HEK293T (cell line): Measurements from ENCODE around the gene CCDC149.

ENCODE experiments used
- CTCF ChIA-PET: fragments of 350-600 bp; formaldehyde crosslinking; extraction: SDS; loops from one replicate; lab custom pipeline; 2021; ENCODE audit warnings: antibody characterized with exemption, inconsistent platforms; lab: Yijun Ruan, JAX
- POLR2A ChIA-PET: fragments of 350-600 bp; formaldehyde crosslinking; extraction: SDS; loops from one replicate; lab custom pipeline; 2020; ENCODE audit warnings: antibody characterized with exemption, inconsistent platforms; lab: Yijun Ruan, JAX
- DNase-seq: peaks from one replicate; pipeline ENCODE4 v3.0.0; 2012; ENCODE audit warnings: mixed read lengths; ENCODE audit errors: extremely low spot score
- ARNT ChIP-seq: fragments of 450-650 bp; IDR thresholded peaks from 2 replicates; pipeline ENCODE4 v1.6.1; 2017; ENCODE audit warnings: mild to moderate bottlenecking
- BHLHE40 ChIP-seq: fragments of 450-650 bp; IDR thresholded peaks from 2 replicates; pipeline ENCODE4 v1.6.1; 2016; ENCODE audit warnings: mild to moderate bottlenecking, moderate library complexity, borderline replicate concordance
- CTBP1 ChIP-seq: fragments of 450-650 bp; IDR thresholded peaks from 2 replicates; pipeline ENCODE4 v1.6.1; 2016; ENCODE audit warnings: borderline replicate concordance
- ELF4 ChIP-seq: fragments of 450-650 bp; IDR thresholded peaks from 2 replicates; pipeline ENCODE4 v1.6.1; 2017; ENCODE audit warnings: antibody characterized with exemption
- FOXA1 ChIP-seq: fragments of 450-650 bp; IDR thresholded peaks from 2 replicates; pipeline ENCODE4 v1.6.1; 2016; ENCODE audit warnings: mild to moderate bottlenecking
- FOXK2 ChIP-seq: fragments of 450-650 bp; IDR thresholded peaks from 2 replicates; pipeline ENCODE4 v1.6.1; 2016; ENCODE audit warnings: mild to moderate bottlenecking
- FOXM1 ChIP-seq: fragments of 450-650 bp; IDR thresholded peaks from 2 replicates; pipeline ENCODE4 v1.6.1; 2017; ENCODE audit warnings: mild to moderate bottlenecking, borderline replicate concordance
- HDGF ChIP-seq: fragments of 450-650 bp; IDR thresholded peaks from 2 replicates; pipeline ENCODE4 v1.6.1; 2017; ENCODE audit warnings: antibody characterized with exemption, borderline replicate concordance
- L3MBTL2 ChIP-seq: fragments of 450-650 bp; conservative IDR thresholded peaks from 2 replicates; pipeline ENCODE4 v1.6.1; 2016; ENCODE audit warnings: mild to moderate bottlenecking
- LEF1 ChIP-seq: fragments of 450-650 bp; IDR thresholded peaks from 2 replicates; pipeline ENCODE4 v1.6.1; 2017; ENCODE audit warnings: mild to moderate bottlenecking, borderline replicate concordance
- NFRKB ChIP-seq: fragments of 450-650 bp; IDR thresholded peaks from 2 replicates; pipeline ENCODE4 v1.6.1; 2016; ENCODE audit warnings: mild to moderate bottlenecking, moderate library complexity
- SP1 ChIP-seq: fragments of 450-650 bp; IDR thresholded peaks from 2 replicates; pipeline ENCODE4 v1.6.1; 2017
- SUZ12 ChIP-seq: fragments of 450-650 bp; IDR thresholded peaks from 2 replicates; pipeline ENCODE4 v1.6.1; 2016; ENCODE audit warnings: mild to moderate bottlenecking
- TARDBP ChIP-seq: fragments of 450-650 bp; IDR thresholded peaks from 2 replicates; pipeline ENCODE4 v1.6.1; 2016
- ZNF384 ChIP-seq: fragments of 450-650 bp; IDR thresholded peaks from 2 replicates; pipeline ENCODE4 v1.6.1; 2016
- TF ChIP-seq, protein P1 (sequence below): fragments of 450-650 bp; IDR thresholded peaks from 2 replicates; pipeline ENCODE4 v1.6.1; 2016

CCDC149 gene

GRCh38 chr4:24840826-24841543 lies 71.9 kb downstream of the CCDC149 start:
- CTCF ChIA-PET = interaction anchor here (0.9 kb wide), 1 partner anchor 472 kb away, joined by 3 read pairs; the partner anchor contains the start of gene ZCCHC4
- DNase-seq = no peak
- POLR2A ChIA-PET = no interaction called here
- TF ChIP-seq FOXA1 = no peak
- TF ChIP-seq CTBP1 = no peak
- no peak for TF ChIP-seq FOXM1
- TF ChIP-seq FOXK2 = no peak
- no peak for TF ChIP-seq ZNF384
- TF ChIP-seq BHLHE40 = no peak
- TF ChIP-seq NFRKB = no peak
- no peak for TF ChIP-seq SUZ12
- no peak for TF ChIP-seq HDGF
- TF ChIP-seq TARDBP = no peak
- TF ChIP-seq ELF4 = no peak
- TF ChIP-seq LEF1 = no peak
- TF ChIP-seq, protein P1, sequence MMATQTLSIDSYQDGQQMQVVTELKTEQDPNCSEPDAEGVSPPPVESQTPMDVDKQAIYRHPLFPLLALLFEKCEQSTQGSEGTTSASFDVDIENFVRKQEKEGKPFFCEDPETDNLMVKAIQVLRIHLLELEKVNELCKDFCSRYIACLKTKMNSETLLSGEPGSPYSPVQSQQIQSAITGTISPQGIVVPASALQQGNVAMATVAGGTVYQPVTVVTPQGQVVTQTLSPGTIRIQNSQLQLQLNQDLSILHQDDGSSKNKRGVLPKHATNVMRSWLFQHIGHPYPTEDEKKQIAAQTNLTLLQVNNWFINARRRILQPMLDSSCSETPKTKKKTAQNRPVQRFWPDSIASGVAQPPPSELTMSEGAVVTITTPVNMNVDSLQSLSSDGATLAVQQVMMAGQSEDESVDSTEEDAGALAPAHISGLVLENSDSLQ = no peak
- no peak for TF ChIP-seq L3MBTL2
- no peak for TF ChIP-seq ARNT
- no peak for TF ChIP-seq SP1

GRCh38 chr4:24840362-24840761 lies 72.5 kb downstream of the CCDC149 start:
- ChIA-PET CTCF (no interaction called here), POLR2A (no interaction called here)
- no peak for DNase-seq
- no peak for TF ChIP-seq BHLHE40
- no peak for TF ChIP-seq ARNT
- no peak for TF ChIP-seq LEF1

DNA sequence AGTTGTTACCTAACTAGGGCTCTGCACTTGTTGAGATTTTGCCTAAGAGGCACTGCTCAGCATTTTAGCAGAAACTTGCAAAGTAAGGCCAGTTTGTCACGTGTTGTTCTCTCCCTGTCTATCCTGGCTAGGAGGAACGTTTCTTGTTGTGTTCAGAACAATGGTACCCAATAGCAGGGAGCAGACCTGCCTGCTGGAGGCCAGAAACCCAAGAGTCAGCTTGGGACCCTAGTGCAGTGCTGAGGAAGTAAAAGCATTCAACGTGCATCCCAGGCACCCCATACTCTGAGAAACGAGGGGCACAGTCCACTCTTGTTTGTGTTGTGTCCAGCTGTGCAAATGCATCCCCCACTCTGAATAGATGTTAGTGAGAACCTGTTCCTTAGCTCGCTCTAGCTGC lies 75.1 kb downstream of the CCDC149 start:
- DNase-seq = no peak
- ChIA-PET POLR2A (no interaction called here), CTCF (interaction anchor here (1.1 kb wide), 1 partner anchor 23 kb away, joined by 5 read pairs; no protein-coding TSS in a partner anchor)
- TF ChIP-seq ELF4 (no peak), CTBP1 (no peak), FOXK2 (no peak), FOXA1 (no peak), LEF1 (no peak), SP1 (no peak), HDGF (no peak), FOXM1 (no peak)
- TF ChIP-seq, protein P1 = no peak

- DNase-seq = no peak
- CTCF ChIA-PET = no interaction called here
- TF ChIP-seq L3MBTL2 (no peak), ZNF384 (no peak), FOXK2 (no peak), ELF4 (no peak), SP1 (no peak), LEF1 (no peak), CTBP1 (no peak), TARDBP (no peak), SUZ12 (no peak), BHLHE40 (no peak), FOXA1 (no peak), ARNT (no peak), NFRKB (no peak), FOXM1 (no peak), HDGF (no peak)
- TF ChIP-seq, protein P1 = no peak
Observed at GRCh38 chr4:24837336-24837735, 75.5 kb downstream of the CCDC149 start.

GRCh38 chr4:24836661-24837242 lies 76.1 kb downstream of the CCDC149 start:
- TF ChIP-seq FOXK2 (no peak), NFRKB (no peak)
- CTCF ChIA-PET = no interaction called here
- no peak for DNase-seq
- POLR2A ChIA-PET = no interaction called here

More at GRCh38 chr4:24837336-24837735, 75.5 kb downstream of the CCDC149 start:
- POLR2A ChIA-PET = no interaction called here

DNA sequence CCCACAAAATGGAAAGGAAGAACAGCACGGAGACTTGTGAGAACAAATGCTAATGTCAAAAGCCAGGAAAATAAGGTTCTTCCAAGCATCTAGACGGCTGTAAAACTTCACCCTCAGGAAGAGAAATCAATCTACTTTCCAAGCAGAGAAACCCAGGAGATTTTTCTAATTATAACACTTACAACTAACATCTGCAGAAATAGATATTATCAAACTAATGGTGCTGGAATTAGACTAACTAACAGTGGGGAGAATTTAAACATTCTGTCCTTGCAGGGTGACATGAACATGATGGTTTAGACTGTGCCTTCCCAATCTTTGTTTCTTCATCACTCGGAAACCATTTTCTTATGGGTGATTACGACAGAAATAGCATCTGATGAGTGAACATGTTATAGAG lies 77.1 kb downstream of the CCDC149 start:
- CTCF ChIA-PET = no interaction called here
- POLR2A ChIA-PET = no interaction called here
- TF ChIP-seq TARDBP (no peak), NFRKB (no peak), FOXM1 (no peak), SP1 (no peak), HDGF (no peak), CTBP1 (no peak), FOXA1 (no peak), FOXK2 (no peak), ZNF384 (no peak), SUZ12 (no peak), L3MBTL2 (no peak), ELF4 (no peak), BHLHE40 (no peak), ARNT (no peak)
- TF ChIP-seq, protein P1 = no peak
- DNase-seq = no peak
